ENCODE results near the gene EFCAB12.

Gene EFCAB12

GRCh38 chr3:129461022-129461421 lies 32.6 kb upstream of the EFCAB12 start:
- DNase-seq (ENCODE audit: low read depth): peak; percentile 57
- H3K4me3 ChIP-seq (ENCODE audit: low read length): no peak overlapping the region
- no peak for TF ChIP-seq CTCF (IDR thresholded peaks at IDR 0.05; ENCODE audit: insufficient read depth, low read depth, low read length, missing control alignments)

GRCh38 chr3:129460572-129460971 lies 32.1 kb upstream of the EFCAB12 start:
- no peak for TF ChIP-seq CTCF (IDR thresholded peaks at IDR 0.05; ENCODE audit: insufficient read depth, low read depth, low read length, missing control alignments)
- no peak for DNase-seq (ENCODE audit: low read depth)
- H3K4me3 ChIP-seq (ENCODE audit: low read length): no peak overlapping the region

- H3K4me3 ChIP-seq (ENCODE audit: low read length): no peak overlapping the region
- no peak for DNase-seq (ENCODE audit: low read depth)
- no peak for TF ChIP-seq CTCF (IDR thresholded peaks at IDR 0.05; ENCODE audit: insufficient read depth, low read depth, low read length, missing control alignments)
Measured at GRCh38 chr3:129460155-129460554, 31.7 kb upstream of the EFCAB12 start.

GRCh38 chr3:129453732-129454131 lies 25.3 kb upstream of the EFCAB12 start:
- H3K4me3 ChIP-seq (ENCODE audit: low read length): no peak overlapping the region
- no peak for DNase-seq (ENCODE audit: low read depth)
- TF ChIP-seq CTCF (IDR thresholded peaks at IDR 0.05; ENCODE audit: insufficient read depth, low read depth, low read length, missing control alignments): no peak

GRCh38 chr3:129449279-129450115 lies 21.1 kb upstream of the EFCAB12 start:
- TF ChIP-seq CTCF (IDR thresholded peaks at IDR 0.05; ENCODE audit: insufficient read depth, low read depth, low read length, missing control alignments): no peak
- DNase-seq (ENCODE audit: low read depth): peak; percentile 75
- H3K4me3 ChIP-seq (ENCODE audit: low read length): no peak overlapping the region

GRCh38 chr3:129448186-129448895 lies 19.9 kb upstream of the EFCAB12 start:
- H3K4me3 ChIP-seq (ENCODE audit: low read length): no peak overlapping the region
- no peak for TF ChIP-seq CTCF (IDR thresholded peaks at IDR 0.05; ENCODE audit: insufficient read depth, low read depth, low read length, missing control alignments)
- no peak for DNase-seq (ENCODE audit: low read depth)

Measured in epithelial cell of esophagus (primary cell).